Cardiac fibroblast (primary cell): Measurements from ENCODE around the gene PDCD11.
"Not testable (repeated sequence)": the region's sequence is repeated elsewhere in the genome, so short reads cannot be mapped to it uniquely, and the experiment has no call there.

Experiments used
- DNase-seq, 2 donors: peaks; one replicate each; pipeline versions ENCODE4 v3.0.0 to v3.0.0-alpha.2; 2010; ENCODE audit warnings: low read depth in 2 of 2
- H3K4me3 ChIP-seq, 2 donors: replicated peaks in 1 of 2; 1 replicate in 1 of 2; 2 replicates in 1 of 2; pipeline ENCODE4 v1.5.1; 2011; ENCODE audit warnings: low read depth in 2 of 2, low read length in 2 of 2, mild to moderate bottlenecking in 2 of 2, moderate library complexity in 1 of 2
- CTCF ChIP-seq: IDR thresholded peaks from one replicate; pipeline ENCODE4 v1.5.1; 2011; ENCODE audit warnings: low read depth, mild to moderate bottlenecking, low read length, inconsistent platforms

PDCD11 gene

GRCh38 chr10:103481974-103482531 is 85.6 kb downstream of the PDCD11 start:
- peak; percentile 88 to 89 for DNase-seq
- peak; percentile 75 for TF ChIP-seq CTCF
- no peak overlapping the region for H3K4me3 ChIP-seq

GRCh38 chr10:103486635-103487409 is 90.4 kb downstream of the PDCD11 start:
- not testable (repeated sequence) for H3K4me3 ChIP-seq, DNase-seq

GRCh38 chr10:103487410-103487708 is 90.9 kb downstream of the PDCD11 start:
- DNase-seq, result no peak
- H3K4me3 ChIP-seq, result no peak overlapping the region
- TF ChIP-seq CTCF, result no peak

- no peak for DNase-seq
- no peak overlapping the region for H3K4me3 ChIP-seq
- no peak for TF ChIP-seq CTCF
Observed at GRCh38 chr10:103490986-103491314, 94.5 kb downstream of the PDCD11 start.

GRCh38 chr10:103491729-103492364 is 95.4 kb downstream of the PDCD11 start:
- no peak overlapping the region for H3K4me3 ChIP-seq
- DNase-seq, result peak; percentile 88 to 90
- no peak for TF ChIP-seq CTCF

- DNase-seq, result no peak
- no peak for TF ChIP-seq CTCF
- H3K4me3 ChIP-seq, result no peak overlapping the region
Observed at GRCh38 chr10:103492655-103493261, 96.3 kb downstream of the PDCD11 start.

GRCh38 chr10:103493362-103493915 is 97.0 kb downstream of the PDCD11 start, which contains the start of gene NEURL1:
TSS of gene NEURL1 (plus strand) at chr10:103493705. CDS start at chr10:103494388, 683 bp downstream.
- no peak for TF ChIP-seq CTCF
- DNase-seq, result no peak
- peak within 1 kb of the TSS; percentile 37 to 44 for H3K4me3 ChIP-seq
